Thyroid gland (tissue), 4 donors: ENCODE data around the gene CHSY1.

Experiments
- POLR2A ChIP-seq, 2 donors: fragments of 450-650 bp; IDR thresholded peaks; one replicate each; pipeline ENCODE4 v1.6.1; 2017; ENCODE audit warnings: antibody characterized with exemption in 2 of 2, mild to moderate bottlenecking in 2 of 2, moderate library complexity in 1 of 2
- TF ChIP-seq, protein P1 (sequence below), 6 experiments: fragments of 200-600 bp in 3 of 6; fragments of 450-650 bp in 3 of 6; sonication (generic) in 3 of 6; IDR thresholded peaks; one replicate each; pipeline ENCODE4 v1.5.1; 2016 to 2019; ENCODE audit warnings: antibody characterized with exemption in 6 of 6, mild to moderate bottlenecking in 2 of 6, inconsistent platforms in 1 of 6, moderate library complexity in 1 of 6

DNA sequence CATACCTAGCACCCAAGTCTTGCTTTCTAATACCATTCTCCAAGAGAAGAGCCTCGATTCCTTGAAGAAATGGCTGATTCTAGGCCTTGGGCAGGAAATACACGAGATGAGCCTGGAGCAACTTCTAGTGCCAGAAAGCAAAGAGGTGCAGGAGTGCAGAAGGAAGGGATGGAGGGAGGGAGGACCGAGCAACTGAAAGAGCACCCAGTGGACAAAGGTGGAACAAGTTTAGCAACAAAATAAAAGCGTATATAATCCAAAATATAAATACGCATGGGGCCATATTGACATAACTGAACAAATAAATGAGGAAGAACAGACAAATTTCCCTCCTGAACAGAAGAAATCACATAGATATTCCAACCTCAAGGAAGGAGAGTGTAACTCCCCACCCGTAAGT, 34.4 kb downstream of the CHSY1 start:
- TF ChIP-seq, protein P1, sequence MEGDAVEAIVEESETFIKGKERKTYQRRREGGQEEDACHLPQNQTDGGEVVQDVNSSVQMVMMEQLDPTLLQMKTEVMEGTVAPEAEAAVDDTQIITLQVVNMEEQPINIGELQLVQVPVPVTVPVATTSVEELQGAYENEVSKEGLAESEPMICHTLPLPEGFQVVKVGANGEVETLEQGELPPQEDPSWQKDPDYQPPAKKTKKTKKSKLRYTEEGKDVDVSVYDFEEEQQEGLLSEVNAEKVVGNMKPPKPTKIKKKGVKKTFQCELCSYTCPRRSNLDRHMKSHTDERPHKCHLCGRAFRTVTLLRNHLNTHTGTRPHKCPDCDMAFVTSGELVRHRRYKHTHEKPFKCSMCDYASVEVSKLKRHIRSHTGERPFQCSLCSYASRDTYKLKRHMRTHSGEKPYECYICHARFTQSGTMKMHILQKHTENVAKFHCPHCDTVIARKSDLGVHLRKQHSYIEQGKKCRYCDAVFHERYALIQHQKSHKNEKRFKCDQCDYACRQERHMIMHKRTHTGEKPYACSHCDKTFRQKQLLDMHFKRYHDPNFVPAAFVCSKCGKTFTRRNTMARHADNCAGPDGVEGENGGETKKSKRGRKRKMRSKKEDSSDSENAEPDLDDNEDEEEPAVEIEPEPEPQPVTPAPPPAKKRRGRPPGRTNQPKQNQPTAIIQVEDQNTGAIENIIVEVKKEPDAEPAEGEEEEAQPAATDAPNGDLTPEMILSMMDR (IDR thresholded peaks at IDR 0.05): no peak
- TF ChIP-seq POLR2A (IDR thresholded peaks at IDR 0.05): no peak
